HG02981 (cell line): Measurements from ENCODE around the gene CEACAM16.

Experiments used
- ATAC-seq: cut with Tn5 transposase; IDR thresholded peaks from one replicate; pipeline ENCODE4 v1.9.1; 2021; ENCODE audit warnings: mild to moderate bottlenecking, moderate library complexity; ENCODE audit not compliant: unreplicated experiment

The CEACAM16 gene

GRCh38 chr19:44723952-44724319 lies 25.0 kb downstream of the CEACAM16 start:
- no peak for ATAC-seq

GRCh38 chr19:44725251-44725650 lies 26.3 kb downstream of the CEACAM16 start:
- ATAC-seq: no peak

- no peak for ATAC-seq
Observed at GRCh38 chr19:44725684-44726083, 26.7 kb downstream of the CEACAM16 start.

- ATAC-seq: no peak
Observed at GRCh38 chr19:44726465-44726864, 27.5 kb downstream of the CEACAM16 start.

- no peak for ATAC-seq
Observed at GRCh38 chr19:44728178-44728577, 29.2 kb downstream of the CEACAM16 start.

- no peak for ATAC-seq
Observed at GRCh38 chr19:44729516-44730033, 30.6 kb downstream of the CEACAM16 start.

- no peak for ATAC-seq
Observed at GRCh38 chr19:44731081-44731480, 32.1 kb downstream of the CEACAM16 start.

GRCh38 chr19:44731622-44732021 lies 32.7 kb downstream of the CEACAM16 start:
- ATAC-seq: no peak

- no peak for ATAC-seq
Observed at GRCh38 chr19:44732235-44733014, 33.5 kb downstream of the CEACAM16 start.

- no peak for ATAC-seq
Observed at GRCh38 chr19:44734357-44734756, 35.4 kb downstream of the CEACAM16 start.

GRCh38 chr19:44735011-44735410 lies 36.1 kb downstream of the CEACAM16 start:
- ATAC-seq: no peak

- no peak for ATAC-seq
Observed at GRCh38 chr19:44737238-44738071, 38.5 kb downstream of the CEACAM16 start.

GRCh38 chr19:44738136-44738535 lies 39.2 kb downstream of the CEACAM16 start:
- ATAC-seq: no peak

GRCh38 chr19:44738603-44739558 lies 39.9 kb downstream of the CEACAM16 start:
- no peak for ATAC-seq

- ATAC-seq: no peak
Observed at GRCh38 chr19:44740351-44740824, 41.4 kb downstream of the CEACAM16 start.

GRCh38 chr19:44741258-44741731 lies 42.3 kb downstream of the CEACAM16 start:
- no peak for ATAC-seq

- no peak for ATAC-seq
Observed at GRCh38 chr19:44741841-44742329, 42.9 kb downstream of the CEACAM16 start.

- no peak for ATAC-seq
Observed at GRCh38 chr19:44742330-44743061, 43.5 kb downstream of the CEACAM16 start.

- ATAC-seq: no peak
Observed at GRCh38 chr19:44744871-44745332, 46.0 kb downstream of the CEACAM16 start.
